ENCODE results near the gene PTPRD. TPM values are rescaled to one million over a fixed set of nuclear protein-coding genes. Genes with fewer than 3 reads are reported as not detected.

Gene PTPRD
- total and polyA plus RNA-seq, 2 of the 4 experiments (the other 2 are of a cell fraction), result 0.07 to 0.18 TPM

DNA sequence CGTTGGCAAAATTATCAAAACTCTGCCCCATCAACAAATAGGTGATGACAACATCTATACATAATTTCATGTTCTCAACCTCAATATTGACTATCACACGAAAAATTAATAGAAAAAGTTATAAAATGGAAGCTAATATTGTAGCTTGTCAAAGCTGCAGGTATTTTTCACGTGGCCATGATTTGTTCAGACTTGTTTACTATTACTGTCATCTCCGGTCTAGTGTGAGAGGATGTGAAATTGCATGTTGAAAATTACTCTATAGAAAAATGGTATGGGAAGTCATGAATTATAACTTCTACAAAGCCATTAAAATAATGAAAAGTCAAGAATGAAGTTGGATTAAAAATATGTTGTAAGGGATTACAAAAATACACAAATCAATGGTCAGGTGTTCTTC lies 385.8 kb downstream of the PTPRD start:
- Histone ChIP-seq H2AFZ (replicated peaks; ENCODE audit: low read length, poor library complexity) (no peak overlapping the region), H3K18ac (ENCODE audit: low read depth, low read length) (no peak overlapping the region), H4K5ac (ENCODE audit: low read depth, low read length) (no peak overlapping the region), H3K36me3 (ENCODE audit: control insufficient read depth, insufficient read depth, low read length) (no peaks in the 10 kb centered on the region), H4K20me1 (ENCODE audit: insufficient read depth, low read length) (no peaks in the 10 kb centered on the region), H2BK5ac (ENCODE audit: low read depth, low read length, poor library complexity, severe bottlenecking) (no peak overlapping the region), H2AK9ac (replicated peaks; ENCODE audit: low read depth, low read length, poor library complexity) (no peak overlapping the region), H3K14ac (replicated peaks; ENCODE audit: low read depth, low read length) (no peak overlapping the region), H3K4me1 (ENCODE audit: control insufficient read depth, insufficient read depth, low read length) (no peaks in the 10 kb centered on the region), H3K4ac (ENCODE audit: low read depth, low read length) (no peak overlapping the region), H4K8ac (ENCODE audit: low read depth in 2 of 2, low read length in 2 of 2) (no peak overlapping the region), H3K27ac (ENCODE audit: insufficient read depth, low read length) (no peak overlapping the region), H3K56ac (ENCODE audit: extremely low read depth, insufficient read depth, low read length) (no peak overlapping the region), H3K9me1 (ENCODE audit: insufficient read depth, low read length) (no peaks in the 10 kb centered on the region), H3K23ac (ENCODE audit: low read depth, low read length) (no peak overlapping the region), H3K9ac (ENCODE audit: low read depth, low read length) (no peak overlapping the region), H2BK20ac (ENCODE audit: low read depth, low read length) (no peak overlapping the region), H3K4me2 (ENCODE audit: low read depth, low read length) (no peak overlapping the region), H2AK5ac (ENCODE audit: low read depth, low read length) (no peak overlapping the region), H3K79me1 (ENCODE audit: low read depth in 1 of 2, low read length in 2 of 2) (no peaks in the 10 kb centered on the region), H3K4me3 (ENCODE audit: insufficient read depth, low read depth, low read length) (no peak overlapping the region), H2BK120ac (ENCODE audit: low read depth, low read length) (no peak overlapping the region), H3K27me3 (ENCODE audit: control insufficient read depth, insufficient read depth, low read length) (no peaks in the 10 kb centered on the region), H2BK15ac (ENCODE audit: low read depth, low read length) (no peak overlapping the region), H4K91ac (ENCODE audit: insufficient read depth, low read depth, low read length) (no peak overlapping the region), H3K9me3 (ENCODE audit: control insufficient read depth, insufficient read depth, low read length) (no peaks in the 10 kb centered on the region)
- in situ Hi-C loops (cut with MboI; ENCODE audit: low sequenced_read_pairs) (no loop called here), dilution Hi-C loops (cut with HindIII; ENCODE audit: low sequenced_read_pairs, unreplicated experiment) (no loop called here), intact Hi-C loops (cut with micrococcal nuclease) (no loop called here)
- no peak for TF ChIP-seq FOS (IDR thresholded peaks at IDR 0.05; ENCODE audit: low read depth, low read length)
- CTCF ChIA-PET, result interaction anchor here (1.6 kb wide), 1 partner anchor 15 kb away, joined by 4 read pairs; no protein-coding TSS in a partner anchor
- DNase-seq, result no peak
- no CpG with 5 or more reads among the region's 4 CpGs for WGBS, 2 experiments (ENCODE audit: extremely low coverage in 2 of 2, insufficient read length in 1 of 2)
- POLR2A ChIA-PET (ENCODE audit: unreplicated experiment), result no interaction called here
- no peak for ATAC-seq (ENCODE audit: low read depth)
- no TSS peak for BruUV-seq (replicated peaks)
